Right renal pelvis (tissue), 4 donors: Measurements from ENCODE around the gene PRPF19. TPM values are rescaled to one million over a fixed set of nuclear protein-coding genes. Genes with fewer than 3 reads are reported as not detected.

Source experiments
- DNase-seq, 4 donors: peaks; one replicate each; pipeline ENCODE4 v3.0.0-alpha.2; 2013; ENCODE audit warnings: low read depth in 4 of 4, low spot score in 3 of 4, missing footprints in 1 of 4
- polyA plus RNA-seq, 4 donors: library from polyadenylated mRNA; unstranded; fragments of 120-200 nt; gene quantifications; one replicate each; pipeline ENCODE4 v1.2.1, GENCODE V29; 2013; ENCODE audit not compliant: insufficient read length in 4 of 4

PRPF19 gene
- polyA plus RNA-seq, 4 donors: 113 to 136 (median 124) TPM

- no peak for DNase-seq
Observed at GRCh38 chr11:60862171-60862570, 44.2 kb downstream of the PRPF19 start.

- no peak for DNase-seq
Observed at GRCh38 chr11:60860943-60861342, 45.4 kb downstream of the PRPF19 start.

GRCh38 chr11:60859616-60860250 is 46.7 kb downstream of the PRPF19 start:
- no peak for DNase-seq

- no peak for DNase-seq
Observed at GRCh38 chr11:60858731-60859464, 47.5 kb downstream of the PRPF19 start.

- DNase-seq: no peak
Observed at GRCh38 chr11:60858236-60858635, 48.1 kb downstream of the PRPF19 start.

- no peak for DNase-seq
Observed at GRCh38 chr11:60857378-60858232, 48.8 kb downstream of the PRPF19 start.

- no peak for DNase-seq
Observed at GRCh38 chr11:60855726-60856633, 50.4 kb downstream of the PRPF19 start, which contains the start of gene PTGDR2. TSS of gene PTGDR2 (minus strand) at chr11:60855950. CDS start at chr11:60853722, 2,228 bp downstream.

GRCh38 chr11:60854847-60855725 is 51.3 kb downstream of the PRPF19 start:
- no peak for DNase-seq

- DNase-seq: no peak
Observed at GRCh38 chr11:60854140-60854846, 52.1 kb downstream of the PRPF19 start.

GRCh38 chr11:60852982-60853950 is 53.1 kb downstream of the PRPF19 start:
- no peak for DNase-seq

- no peak for DNase-seq
Observed at GRCh38 chr11:60852117-60852981, 54.0 kb downstream of the PRPF19 start.

GRCh38 chr11:60851327-60852104 is 54.9 kb downstream of the PRPF19 start:
- DNase-seq: no peak

- no peak for DNase-seq
Observed at GRCh38 chr11:60849641-60850520, 56.5 kb downstream of the PRPF19 start.

- DNase-seq: no peak
Observed at GRCh38 chr11:60848714-60849151, 57.7 kb downstream of the PRPF19 start.

GRCh38 chr11:60847896-60848295 is 58.5 kb downstream of the PRPF19 start:
- DNase-seq: no peak
